ENCODE results near the gene TMEM256. TPM values are rescaled to one million over a fixed set of nuclear protein-coding genes. Genes with fewer than 3 reads are reported as not detected.

Gene TMEM256
- total RNA-seq, result 250 and 289 TPM in 2 replicates

DNA sequence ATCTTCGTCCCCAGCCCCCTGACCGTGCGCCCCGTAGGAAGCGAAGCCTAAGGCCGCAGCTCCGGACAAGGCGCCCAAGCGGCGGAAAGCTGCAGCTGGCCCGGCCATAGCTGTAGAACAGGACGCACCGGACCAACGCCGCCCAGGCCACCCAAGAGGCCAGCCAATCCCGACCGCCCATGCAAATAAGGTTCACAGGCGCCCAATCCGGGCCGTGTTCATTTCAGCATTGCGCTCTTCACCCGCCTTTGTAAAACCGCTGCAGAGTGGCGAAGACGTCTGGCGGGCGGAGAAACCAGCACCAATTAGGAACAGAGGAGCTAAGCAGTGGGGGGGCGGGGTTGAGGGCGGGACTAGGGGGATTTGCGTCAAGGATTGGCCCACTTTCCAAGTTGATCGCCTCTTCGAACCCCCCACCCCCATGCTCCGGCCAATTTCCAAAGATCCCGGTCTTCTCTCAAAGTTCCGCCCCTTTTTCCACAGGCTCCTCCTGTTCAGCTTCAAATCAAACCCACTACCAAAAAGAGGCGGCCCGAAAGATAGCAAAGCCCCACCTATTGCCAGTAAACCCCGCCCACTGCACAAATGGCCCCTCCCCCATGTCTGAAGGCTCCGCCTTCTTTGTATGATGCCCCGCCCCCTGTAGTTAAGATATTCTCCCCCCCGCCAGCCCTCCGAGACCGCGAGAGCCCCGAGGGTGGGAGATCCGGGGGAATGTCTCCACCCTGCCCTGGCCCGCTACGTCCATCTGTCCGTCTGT lies at the start of gene TMEM256:
Gene TMEM256, minus strand, starts transcription at position 121 of the 760 bp plus-strand sequence. Its CDS starts 13 bp downstream, at position 108.

DNA sequence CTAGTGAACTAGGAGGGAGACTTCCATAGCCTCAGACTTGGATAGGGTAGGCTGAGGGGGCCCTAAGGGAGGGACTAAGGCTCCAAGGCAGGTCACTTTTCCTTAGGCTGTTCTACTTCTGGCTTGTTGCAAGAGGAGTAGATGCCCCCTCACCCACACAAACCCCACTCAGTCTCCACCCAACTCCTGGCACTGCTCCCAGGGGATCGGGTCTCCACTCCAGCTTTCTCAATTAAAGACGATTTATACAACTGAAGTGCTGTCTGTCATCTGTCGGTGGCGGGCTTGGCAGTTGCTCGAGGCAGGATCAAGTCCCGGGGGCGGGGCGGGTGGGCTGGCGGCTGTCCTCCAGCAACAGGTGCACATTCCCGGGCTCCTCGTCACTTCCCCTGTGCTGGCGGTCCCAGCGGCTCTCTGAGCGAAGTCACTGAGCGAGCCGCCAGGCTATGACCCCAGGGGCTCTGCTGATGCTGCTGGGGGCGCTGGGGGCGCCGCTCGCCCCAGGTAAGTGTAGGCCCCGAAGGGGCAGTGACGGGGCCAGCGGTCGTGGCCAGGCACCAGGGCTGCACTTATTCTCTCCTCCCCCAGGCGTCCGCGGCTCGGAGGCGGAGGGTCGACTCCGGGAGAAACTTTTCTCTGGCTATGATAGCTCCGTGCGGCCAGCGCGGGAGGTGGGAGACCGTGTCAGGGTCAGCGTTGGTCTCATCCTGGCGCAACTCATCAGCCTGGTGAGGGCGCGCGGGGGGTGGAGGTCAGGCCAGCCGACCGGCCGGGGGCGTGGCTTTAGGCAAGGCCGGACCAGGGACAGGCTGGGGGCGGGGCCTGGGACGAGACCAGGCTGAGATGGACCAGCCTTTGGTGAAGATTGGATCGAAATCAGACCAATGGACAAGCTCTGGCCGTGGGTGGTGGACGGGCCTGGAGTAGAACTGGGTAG lies 41.1 kb upstream of the TMEM256 start, which contains the start of gene CHRNB1:
Gene CHRNB1, plus strand, starts transcription at position 380 of the 937 bp plus-strand sequence. Its CDS starts 67 bp downstream, at position 447.

DNA sequence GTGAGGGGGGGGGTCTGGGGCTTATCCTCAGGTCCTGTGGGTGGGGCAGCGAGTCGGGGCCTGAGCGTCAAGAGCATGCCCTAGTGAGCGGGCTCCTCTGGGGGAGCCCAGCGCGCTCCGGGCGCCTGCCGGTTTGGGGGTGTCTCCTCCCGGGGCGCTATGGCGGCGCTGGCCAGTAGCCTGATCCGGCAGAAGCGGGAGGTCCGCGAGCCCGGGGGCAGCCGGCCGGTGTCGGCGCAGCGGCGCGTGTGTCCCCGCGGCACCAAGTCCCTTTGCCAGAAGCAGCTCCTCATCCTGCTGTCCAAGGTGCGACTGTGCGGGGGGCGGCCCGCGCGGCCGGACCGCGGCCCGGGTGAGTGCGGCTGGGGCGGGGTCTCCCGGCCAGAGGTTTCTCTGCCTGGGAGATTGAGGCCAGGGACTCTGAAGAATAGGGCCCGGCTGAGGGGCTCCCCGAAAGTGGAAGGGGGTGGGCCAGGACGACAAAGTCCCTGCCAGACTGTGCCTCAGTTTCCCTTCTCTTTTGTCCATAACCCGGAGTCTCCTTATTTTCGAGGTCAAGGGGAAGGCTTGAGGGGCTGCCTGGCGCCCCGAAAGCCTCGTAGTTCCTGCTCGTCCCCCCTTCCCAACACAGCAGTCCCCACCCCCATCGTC lies 35.7 kb upstream of the TMEM256 start, which contains the start of gene FGF11:
Gene FGF11, plus strand, starts transcription at position 51 of the 651 bp plus-strand sequence. Its CDS starts 109 bp downstream, at position 160.

DNA sequence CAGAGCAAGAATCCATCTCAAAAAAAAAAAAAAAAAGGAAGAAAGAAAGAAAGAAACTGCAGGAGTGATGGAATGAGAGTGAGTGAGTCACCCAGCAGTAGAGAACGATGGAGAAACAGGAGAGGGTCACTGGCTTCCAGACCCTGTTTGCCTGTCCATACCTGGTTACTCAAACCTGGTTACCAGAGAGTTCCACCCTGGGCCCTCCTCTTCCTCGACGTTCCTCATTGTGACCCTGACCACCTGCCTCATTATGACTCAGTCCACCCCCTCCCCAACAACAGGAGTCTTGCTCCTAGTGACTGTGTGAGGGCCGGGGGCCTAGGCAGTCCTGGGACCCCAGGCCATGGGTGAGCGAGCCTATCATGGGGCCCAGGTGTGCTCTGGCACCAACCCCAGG lies 24.7 kb upstream of the TMEM256 start, which contains the start of gene SPEM3:
Gene SPEM3, plus strand, starts transcription at position 301 of the 400 bp plus-strand sequence. Its CDS starts 46 bp downstream, at position 347.

DNA sequence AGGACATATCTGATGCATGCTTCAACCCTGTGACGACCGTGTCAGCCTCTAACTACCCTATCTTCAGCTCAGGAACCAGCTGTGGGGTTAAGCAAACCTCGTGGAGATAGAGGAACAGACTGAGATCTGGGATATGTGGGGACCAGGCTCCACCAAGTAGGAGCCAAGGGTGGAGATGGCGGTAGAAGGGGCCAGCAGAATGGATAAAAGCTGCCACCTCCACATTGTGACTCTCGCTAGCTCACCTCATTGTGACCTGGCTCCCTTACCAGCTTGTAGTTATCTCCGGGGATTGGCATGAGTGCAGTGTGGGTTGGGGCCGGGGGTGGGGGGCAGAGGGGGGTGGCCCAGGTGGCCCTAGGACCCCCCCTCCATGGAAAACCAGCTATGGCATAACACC lies 21.4 kb upstream of the TMEM256 start, which contains the start of gene SPEM2:
Gene SPEM2, plus strand, starts transcription at position 301 of the 400 bp plus-strand sequence. Its CDS starts 73 bp downstream, at position 374.

DNA sequence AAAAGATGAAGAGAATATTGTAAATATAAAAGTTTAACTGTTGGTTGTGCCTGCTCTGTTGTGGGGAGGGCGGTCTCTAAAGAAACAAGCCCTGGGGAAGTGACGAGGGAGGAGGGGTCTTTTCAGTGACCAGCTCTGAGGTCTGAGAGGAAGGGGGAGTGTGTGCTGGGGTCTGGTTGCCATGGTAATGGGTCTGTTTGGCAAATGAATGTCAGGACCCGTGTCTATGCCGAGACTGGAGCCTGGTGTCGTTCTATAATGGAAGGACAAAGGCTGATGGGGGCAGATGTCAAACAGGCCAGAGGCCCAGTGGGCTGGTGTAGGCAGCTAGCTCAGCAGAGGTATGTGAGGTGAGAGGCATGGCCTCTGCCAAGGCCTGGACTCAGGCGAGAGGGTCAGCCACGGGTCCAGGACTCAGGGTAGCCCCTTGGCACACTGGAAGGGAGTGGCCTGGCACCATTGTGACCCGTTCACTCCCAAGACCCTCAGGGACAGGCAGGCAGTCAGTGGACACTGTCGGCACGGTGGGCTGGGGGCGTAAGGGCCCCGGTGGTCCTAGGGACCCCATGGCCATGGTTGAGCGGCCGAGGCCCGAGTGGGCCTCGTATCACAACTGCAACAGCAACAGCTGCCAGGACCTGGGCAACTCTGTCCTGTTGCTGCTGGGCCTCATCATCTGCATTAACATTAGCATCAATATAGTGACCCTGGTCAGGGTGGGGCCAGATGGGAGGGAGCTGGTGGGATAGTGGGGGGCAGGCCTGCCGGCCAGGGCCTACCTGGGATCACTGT lies 16.1 kb upstream of the TMEM256 start, which contains the start of gene SPEM1:
Gene SPEM1, plus strand, starts transcription at position 506 of the 792 bp plus-strand sequence. Its CDS starts 61 bp downstream, at position 567.

DNA sequence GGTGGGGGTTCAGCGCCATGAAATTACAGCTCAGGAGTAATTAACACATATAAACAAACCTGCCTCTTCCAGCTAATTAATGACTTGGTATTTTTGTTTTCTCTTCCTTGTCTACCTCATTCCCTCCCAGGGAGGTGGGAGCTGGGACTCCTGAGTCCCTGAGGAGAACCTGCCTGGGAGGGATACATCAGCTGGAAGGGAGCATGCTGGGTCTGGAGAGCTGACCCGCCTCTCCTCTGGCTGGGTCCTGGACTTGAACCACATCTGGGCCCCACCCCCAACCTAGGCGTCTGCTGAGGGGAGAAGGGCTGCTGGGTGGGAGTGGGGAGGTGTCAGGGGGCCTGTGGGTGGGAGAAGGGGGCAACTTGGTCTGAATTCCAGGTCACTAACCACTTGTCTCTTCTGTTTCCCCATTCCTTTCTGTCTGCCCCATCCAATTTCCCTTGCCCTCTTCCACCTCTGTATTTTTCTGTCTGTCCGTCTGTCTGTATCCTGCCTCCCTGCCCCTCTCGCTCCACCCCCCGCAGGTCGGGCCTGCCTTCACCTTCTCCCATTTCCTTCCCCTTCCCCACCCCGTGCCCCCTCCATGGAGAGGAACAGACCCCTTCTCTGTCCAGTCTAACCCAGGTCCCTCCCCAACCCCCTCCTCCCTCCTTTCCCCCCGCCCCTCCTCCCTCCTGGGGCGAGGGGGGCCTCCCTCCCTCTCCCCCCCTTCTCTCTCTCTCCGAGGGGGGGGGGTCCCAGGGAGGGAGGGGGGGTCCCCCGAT lies 3.8 kb upstream of the TMEM256 start, which contains the start of gene NLGN2:
Gene NLGN2, plus strand, starts transcription at position 361 of the 767 bp plus-strand sequence. CDS start 411 bp downstream, outside the sequence.

DNA sequence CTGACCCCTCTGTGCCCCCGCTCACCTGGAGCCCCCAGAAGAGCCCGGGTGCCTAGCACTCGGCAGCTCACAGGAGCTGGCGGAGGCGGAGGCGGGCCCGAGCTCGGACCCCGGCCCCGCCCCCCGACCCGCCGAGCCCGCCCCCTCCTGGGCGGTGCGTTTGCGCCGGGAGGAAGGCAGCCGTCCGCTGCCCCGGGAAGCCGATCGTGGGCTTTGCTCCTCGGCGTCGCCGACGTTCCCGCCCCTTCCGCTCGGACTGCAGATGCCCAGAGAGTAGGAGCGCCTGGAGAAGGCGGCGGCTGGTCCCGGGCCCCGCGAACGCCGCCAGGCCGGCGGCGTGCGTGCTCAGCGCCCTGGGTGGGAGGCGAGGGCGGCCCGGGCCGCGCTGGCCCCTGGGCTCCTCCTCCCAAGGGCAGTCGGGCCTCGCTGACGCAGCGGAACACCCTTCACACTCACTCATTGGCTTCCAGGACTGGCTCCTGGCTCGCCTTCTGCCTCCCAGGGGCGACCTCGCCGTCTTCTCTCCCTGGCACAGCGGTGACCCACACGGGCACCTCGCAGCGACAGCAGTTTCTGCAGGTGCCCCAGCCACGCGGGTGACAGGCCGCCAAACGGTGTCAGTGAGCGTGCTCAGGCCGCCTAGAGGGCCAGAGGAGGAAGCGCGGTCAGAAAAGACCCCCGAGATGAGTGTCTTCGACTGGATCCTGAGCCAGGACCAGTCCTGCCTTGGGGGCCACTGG lies 9.3 kb downstream of the TMEM256 start, which contains the start of gene PLSCR3:
Gene PLSCR3, minus strand, starts transcription at position 74 of the 740 bp plus-strand sequence. CDS start 415 bp downstream, outside the sequence.

DNA sequence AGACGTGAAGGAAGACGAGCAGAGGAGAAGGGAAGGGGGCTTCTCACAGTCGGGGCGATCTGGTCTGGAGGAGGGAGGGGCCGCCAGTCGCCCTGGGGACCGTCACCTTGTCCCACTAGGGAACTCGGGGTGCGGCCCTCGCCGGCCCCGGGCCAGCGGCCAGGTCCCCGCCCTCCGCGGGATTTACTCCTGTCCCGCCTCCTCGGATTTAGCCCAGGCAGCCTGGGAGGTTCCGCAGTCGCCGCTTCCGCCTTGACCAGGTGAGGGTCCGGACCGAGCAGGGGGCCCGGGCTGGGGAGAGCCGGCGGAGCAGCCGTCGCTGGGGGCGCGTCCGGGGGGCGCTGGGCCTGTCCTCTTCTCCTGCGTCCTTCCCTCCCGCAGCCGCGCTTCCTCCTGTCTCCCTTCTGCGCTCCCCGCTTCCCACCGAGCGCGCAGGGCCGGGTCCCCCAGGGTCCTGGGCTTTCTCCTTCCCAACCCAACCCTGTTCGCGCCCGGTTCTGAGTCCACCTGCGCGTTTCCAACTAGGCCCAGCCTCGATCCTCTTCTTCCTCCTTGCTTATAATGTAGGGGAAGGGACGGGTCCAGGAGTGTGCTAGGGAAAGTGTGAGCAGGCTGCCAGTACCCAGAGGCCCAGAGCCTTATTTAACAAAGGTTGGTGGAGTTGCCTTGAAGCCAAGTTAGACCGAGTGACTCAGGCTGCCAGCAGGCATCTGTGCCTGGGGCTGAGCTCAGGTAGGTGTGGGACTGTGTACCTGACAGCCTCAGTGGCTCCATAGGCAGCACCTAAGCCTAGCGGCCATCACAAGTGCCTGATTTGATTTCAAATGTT lies 22.8 kb downstream of the TMEM256 start, which contains the start of gene TNK1:
Gene TNK1, plus strand, starts transcription at position 235 of the 829 bp plus-strand sequence. CDS start 1,838 bp downstream, outside the sequence.

DNA sequence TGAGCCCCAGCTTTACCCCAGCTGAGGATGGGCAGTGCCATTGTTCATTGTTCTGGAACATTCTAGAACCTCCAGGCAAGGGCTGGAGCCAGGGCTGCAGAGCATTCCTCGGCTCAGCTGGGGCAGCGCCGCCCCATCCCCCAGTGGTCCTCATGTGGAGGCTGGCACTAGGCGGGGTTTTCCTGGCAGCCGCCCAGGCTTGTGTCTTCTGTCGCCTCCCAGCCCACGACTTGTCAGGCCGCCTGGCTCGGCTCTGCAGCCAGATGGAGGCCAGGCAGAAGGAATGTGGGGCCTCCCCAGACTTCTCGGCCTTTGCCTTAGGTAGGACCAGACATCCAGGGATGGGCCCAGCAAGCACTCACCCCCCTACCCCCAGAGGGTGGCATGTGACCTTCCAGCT lies 48.8 kb downstream of the TMEM256 start, which contains the start of gene TMEM95:
Gene TMEM95, plus strand, starts transcription at position 104 of the 400 bp plus-strand sequence. Its CDS starts 49 bp downstream, at position 153.

Other genes with a start within 250 kb of the TMEM256 start
- gene ASGR1, start 224.7 kb downstream of the TMEM256 start, total RNA-seq, result 0.63 and 1.6 TPM in 2 replicates
- gene DLG4, start 184.3 kb downstream of the TMEM256 start, total RNA-seq, result 6.7 and 13.9 TPM in 2 replicates
- gene ACADVL, start 184.2 kb downstream of the TMEM256 start, total RNA-seq, result 261 and 318 TPM in 2 replicates
- 51.0 and 69.3 TPM in 2 replicates for gene DVL2, start 169.6 kb downstream of the TMEM256 start, total RNA-seq
- gene PHF23, start 164.6 kb downstream of the TMEM256 start, total RNA-seq, result 27.4 and 45.8 TPM in 2 replicates
- gene GABARAP, start 161.6 kb downstream of the TMEM256 start, total RNA-seq, result 262 and 715 TPM in 2 replicates
- 78.1 and 103 TPM in 2 replicates for gene CTDNEP1, start 152.4 kb downstream of the TMEM256 start, total RNA-seq
- gene ELP5, start 151.9 kb downstream of the TMEM256 start, total RNA-seq, result 37.9 and 42.0 TPM in 2 replicates
- 12.4 and 33.1 TPM in 2 replicates for gene CLDN7, start 141.6 kb downstream of the TMEM256 start, total RNA-seq
- under 0.01 and 0.76 TPM in 2 replicates for gene SLC2A4, start 122.4 kb downstream of the TMEM256 start, total RNA-seq
- gene YBX2, start 109.5 kb downstream of the TMEM256 start, total RNA-seq, result 0.16 and 0.63 TPM in 2 replicates
- gene EIF5A, start 96.5 kb downstream of the TMEM256 start, total RNA-seq, result 263 and 774 TPM in 2 replicates
- 42.2 and 68.3 TPM in 2 replicates for gene GPS2, start 88.7 kb downstream of the TMEM256 start, total RNA-seq
- 13.1 and 14.7 TPM in 2 replicates for gene NEURL4, start 74.8 kb downstream of the TMEM256 start, total RNA-seq
- 0.38 and 0.65 TPM in 2 replicates for gene ACAP1, start 67.6 kb downstream of the TMEM256 start, total RNA-seq
- 13.5 and 19.6 TPM in 2 replicates for gene KCTD11, start 51.9 kb downstream of the TMEM256 start, total RNA-seq
- gene TMEM95, start 48.9 kb downstream of the TMEM256 start, total RNA-seq, result not detected in 2 replicates
- 2.6 and 4.6 TPM in 2 replicates for gene TNK1, start 23.0 kb downstream of the TMEM256 start, total RNA-seq
- 69.7 and 127 TPM in 2 replicates for gene PLSCR3, start 9.6 kb downstream of the TMEM256 start, total RNA-seq
- gene NLGN2, start 3.7 kb upstream of the TMEM256 start, total RNA-seq, result 9.3 and 24.3 TPM in 2 replicates
- not detected in 2 replicates for gene SPEM1, start 16.2 kb upstream of the TMEM256 start, total RNA-seq
- not detected in 2 replicates for gene SPEM2, start 21.5 kb upstream of the TMEM256 start, total RNA-seq
- not detected in 2 replicates for gene SPEM3, start 24.8 kb upstream of the TMEM256 start, total RNA-seq
- gene TMEM102, start 31.3 kb upstream of the TMEM256 start, total RNA-seq, result 12.9 and 19.5 TPM in 2 replicates
- gene FGF11, start 35.4 kb upstream of the TMEM256 start, total RNA-seq, result 0.49 and 2.2 TPM in 2 replicates
- 6.4 and 17.1 TPM in 2 replicates for gene CHRNB1, start 41.0 kb upstream of the TMEM256 start, total RNA-seq
- 17.9 and 31.6 TPM in 2 replicates for gene ZBTB4, start 75.5 kb upstream of the TMEM256 start, total RNA-seq
- gene SLC35G6, start 77.3 kb upstream of the TMEM256 start, total RNA-seq, result not detected in 2 replicates
- gene POLR2A, start 80.3 kb upstream of the TMEM256 start, total RNA-seq, result 74.3 and 158 TPM in 2 replicates
- gene TNFSF12, start 145.0 kb upstream of the TMEM256 start, total RNA-seq, result 13.5 and 25.2 TPM in 2 replicates
- 0.81 and 4.7 TPM in 2 replicates for gene TNFSF13, start 154.7 kb upstream of the TMEM256 start, total RNA-seq
- gene SENP3, start 157.8 kb upstream of the TMEM256 start, total RNA-seq, result 61.2 and 89.3 TPM in 2 replicates
- 12.1 and 20.0 TPM in 2 replicates for gene CD68, start 175.5 kb upstream of the TMEM256 start, total RNA-seq
- 113 and 243 TPM in 2 replicates for gene MPDU1, start 179.8 kb upstream of the TMEM256 start, total RNA-seq
- 0.98 and 4.3 TPM in 2 replicates for gene SOX15, start 186.0 kb upstream of the TMEM256 start, total RNA-seq
- gene FXR2, start 210.8 kb upstream of the TMEM256 start, total RNA-seq, result 41.2 and 42.3 TPM in 2 replicates
- 28.4 and 40.6 TPM in 2 replicates for gene SAT2, start 223.7 kb upstream of the TMEM256 start, total RNA-seq
- 0.89 TPM in 1 of 2 replicates, not detected in the other for gene SHBG, start 226.0 kb upstream of the TMEM256 start, total RNA-seq
- gene ATP1B2, start 246.8 kb upstream of the TMEM256 start, total RNA-seq, result 0.13 TPM in 1 of 2 replicates, not detected in the other